ENCODE results near the gene SPOCK1. TPM values are rescaled to one million over a fixed set of nuclear protein-coding genes. Genes with fewer than 3 reads are reported as not detected.

Gene SPOCK1
- total and polyA plus RNA-seq, 2 of the 4 experiments (the other 2 are of a cell fraction), result 5.0 to 20.3 TPM

- Histone ChIP-seq H3K4ac (ENCODE audit: low read depth, low read length) (no peak overlapping the region), H2BK120ac (ENCODE audit: low read depth, low read length) (no peak overlapping the region), H4K5ac (ENCODE audit: low read depth, low read length) (no peak overlapping the region), H3K18ac (ENCODE audit: low read depth, low read length) (no peak overlapping the region), H2AK5ac (ENCODE audit: low read depth, low read length) (no peak overlapping the region), H3K27me3 (ENCODE audit: control insufficient read depth, insufficient read depth, low read length) (peaks cover under 1% of the 10 kb centered on the region; the same call in 1 of the 2 replicates), H3K36me3 (ENCODE audit: control insufficient read depth, insufficient read depth, low read length) (no peaks in the 10 kb centered on the region), H3K79me1 (ENCODE audit: low read depth in 1 of 2, low read length in 2 of 2) (no peaks in the 10 kb centered on the region), H3K4me1 (ENCODE audit: control insufficient read depth, insufficient read depth, low read length) (no peaks in the 10 kb centered on the region; the same call in 1 of the 2 replicates), H3K23ac (ENCODE audit: low read depth, low read length) (no peak overlapping the region), H3K4me2 (ENCODE audit: low read depth, low read length) (no peak overlapping the region), H3K9me1 (ENCODE audit: insufficient read depth, low read length) (no peaks in the 10 kb centered on the region), H2AFZ (replicated peaks; ENCODE audit: low read length, poor library complexity) (no peak overlapping the region), H2BK20ac (ENCODE audit: low read depth, low read length) (no peak overlapping the region), H3K9me3 (ENCODE audit: control insufficient read depth, insufficient read depth, low read length) (no peaks in the 10 kb centered on the region), H3K9ac (ENCODE audit: low read depth, low read length) (no peak overlapping the region), H3K4me3 (ENCODE audit: insufficient read depth, low read depth, low read length) (no peak overlapping the region), H3K56ac (ENCODE audit: extremely low read depth, insufficient read depth, low read length) (no peak overlapping the region), H2BK15ac (ENCODE audit: low read depth, low read length) (no peak overlapping the region), H3K27ac (ENCODE audit: insufficient read depth, low read length) (no peak overlapping the region), H4K91ac (ENCODE audit: insufficient read depth, low read depth, low read length) (no peak overlapping the region), H2BK5ac (ENCODE audit: low read depth, low read length, poor library complexity, severe bottlenecking) (no peak overlapping the region), H4K20me1 (ENCODE audit: insufficient read depth, low read length) (no peaks in the 10 kb centered on the region), H2AK9ac (replicated peaks; ENCODE audit: low read depth, low read length, poor library complexity) (no peak overlapping the region), H3K14ac (replicated peaks; ENCODE audit: low read depth, low read length) (no peak overlapping the region), H4K8ac (ENCODE audit: low read depth in 2 of 2, low read length in 2 of 2) (no peak overlapping the region)
- dilution Hi-C loops (cut with HindIII; ENCODE audit: low sequenced_read_pairs, unreplicated experiment) (no loop called here), intact Hi-C loops (cut with micrococcal nuclease) (no loop called here), in situ Hi-C loops (cut with MboI; ENCODE audit: low sequenced_read_pairs) (no loop called here)
- DNase-seq (no peak), ATAC-seq (ENCODE audit: low read depth) (no peak)
- POLR2A ChIA-PET (ENCODE audit: unreplicated experiment), result no interaction called here
- no CpG with 5 or more reads among the region's 2 CpGs for WGBS, 2 experiments (ENCODE audit: extremely low coverage in 2 of 2, insufficient read length in 1 of 2)
- no peak for TF ChIP-seq USF2 (IDR thresholded peaks at IDR 0.05; ENCODE audit: low read depth, low read length)
- no peak for TF ChIP-seq BHLHE40 (IDR thresholded peaks at IDR 0.05; ENCODE audit: low read depth, low read length)
- no peak for TF ChIP-seq MXI1 (IDR thresholded peaks at IDR 0.05; ENCODE audit: borderline replicate concordance, low read depth, low read length)
- no peak for TF ChIP-seq MAZ (IDR thresholded peaks at IDR 0.05; ENCODE audit: borderline replicate concordance, low read depth, low read length)
- TF ChIP-seq FOS (IDR thresholded peaks at IDR 0.05; ENCODE audit: low read depth, low read length), result no peak
- no peak for TF ChIP-seq NFE2L2 (IDR thresholded peaks at IDR 0.05; ENCODE audit: low read depth, low read length)
- TF ChIP-seq CEBPB (IDR thresholded peaks at IDR 0.05; ENCODE audit: low read depth, low read length), result no peak
- no peak for TF ChIP-seq CHD1 (IDR thresholded peaks at IDR 0.05; ENCODE audit: low read depth, low read length)
- TF ChIP-seq POLR2A (IDR thresholded peaks at IDR 0.05; ENCODE audit: low read depth, low read length), result no peak
- no peak for TF ChIP-seq RCOR1 (IDR thresholded peaks at IDR 0.05; ENCODE audit: insufficient replicate concordance, low read length)
- no peak for TF ChIP-seq RAD21 (IDR thresholded peaks at IDR 0.05; ENCODE audit: low read length)
- no peak for TF ChIP-seq CTCF (conservative IDR thresholded peaks at IDR 0.05; ENCODE audit: low read depth, low read length)
- no peak for TF ChIP-seq SMC3 (IDR thresholded peaks at IDR 0.05; ENCODE audit: low read depth, low read length)
- no peak for TF ChIP-seq MAFK (IDR thresholded peaks at IDR 0.05; ENCODE audit: low read depth, low read length)
- TF ChIP-seq ELK1 (IDR thresholded peaks at IDR 0.05; ENCODE audit: borderline replicate concordance, low read depth, low read length), result no peak
- no peak for TF ChIP-seq RFX5 (IDR thresholded peaks at IDR 0.05; ENCODE audit: low read depth, low read length)
- CTCF ChIA-PET, result no interaction called here
- BruUV-seq (replicated peaks), result no TSS peak
Observed at GRCh38 chr5:137283801-137284200, 215.3 kb downstream of the SPOCK1 start.

Measured in IMR-90 (cell line).